Astrocyte of the spinal cord (primary cell): Measurements from ENCODE around the gene ACP3.
A peak's percentile ranks its signal among the peaks of the same experiment; 100 is the strongest.

Experiments
- DNase-seq: peaks from one replicate; pipeline ENCODE4 v3.0.0; 2011; ENCODE audit warnings: low read depth, low spot score
- H3K4me3 ChIP-seq: 2 replicates; pipeline ENCODE4 v1.5.1; 2011; ENCODE audit warnings: low read depth, mild to moderate bottlenecking, low read length, moderate library complexity
- CTCF ChIP-seq: IDR thresholded peaks from 2 replicates; pipeline ENCODE4 v1.5.1; 2012; ENCODE audit warnings: low read depth, mild to moderate bottlenecking, low read length, inconsistent platforms
- in situ Hi-C: cut with HindIII; loops from 2 replicates; pipeline ENCODE4 v1.10.0; 2017; ENCODE audit warnings: low sequenced_read_pairs

The ACP3 gene, protein sequence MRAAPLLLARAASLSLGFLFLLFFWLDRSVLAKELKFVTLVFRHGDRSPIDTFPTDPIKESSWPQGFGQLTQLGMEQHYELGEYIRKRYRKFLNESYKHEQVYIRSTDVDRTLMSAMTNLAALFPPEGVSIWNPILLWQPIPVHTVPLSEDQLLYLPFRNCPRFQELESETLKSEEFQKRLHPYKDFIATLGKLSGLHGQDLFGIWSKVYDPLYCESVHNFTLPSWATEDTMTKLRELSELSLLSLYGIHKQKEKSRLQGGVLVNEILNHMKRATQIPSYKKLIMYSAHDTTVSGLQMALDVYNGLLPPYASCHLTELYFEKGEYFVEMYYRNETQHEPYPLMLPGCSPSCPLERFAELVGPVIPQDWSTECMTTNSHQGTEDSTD

GRCh38 chr3:132317229-132317948 lies at the start of gene ACP3:
ACP3 (plus strand) TSS chr3:132317407; CDS start chr3:132317457, 50 bp downstream.
- DNase-seq, result peak; percentile 83
- TF ChIP-seq CTCF, result no peak
- in situ Hi-C loops, result no loop called here
- no peak within 1 kb of the TSS for H3K4me3 ChIP-seq

DNA sequence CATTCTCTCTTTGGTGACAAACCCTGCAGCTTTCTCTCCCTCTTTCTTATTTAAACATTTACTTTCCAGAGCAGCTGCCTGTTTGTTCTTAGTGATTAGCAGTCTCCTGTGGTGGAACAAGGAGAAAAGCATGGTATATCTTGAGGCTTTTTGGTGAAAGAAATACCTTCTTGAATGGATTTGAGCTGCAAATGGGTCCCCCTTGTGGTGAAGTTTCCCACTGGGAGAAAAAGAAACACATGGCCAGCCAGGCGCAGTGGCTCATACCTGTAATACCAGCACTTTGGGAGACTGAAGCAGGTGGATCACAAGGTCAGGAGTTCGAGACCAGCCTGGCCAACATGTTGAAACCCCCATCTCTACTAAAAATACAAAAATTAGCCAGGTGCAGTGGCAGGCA lies 48.3 kb upstream of the ACP3 start:
- in situ Hi-C loops, result no loop called here
- TF ChIP-seq CTCF, result peak; percentile 54
- no peak overlapping the region for H3K4me3 ChIP-seq
- peak; percentile 35 for DNase-seq

GRCh38 chr3:132273036-132273435 lies 44.2 kb upstream of the ACP3 start:
- DNase-seq, result no peak
- no peak overlapping the region for H3K4me3 ChIP-seq
- in situ Hi-C loops, result no loop called here
- no peak for TF ChIP-seq CTCF

- no peak overlapping the region for H3K4me3 ChIP-seq
- DNase-seq, result no peak
- no peak for TF ChIP-seq CTCF
- in situ Hi-C loops, result no loop called here
Measured at GRCh38 chr3:132276228-132276906, 40.8 kb upstream of the ACP3 start.

DNA sequence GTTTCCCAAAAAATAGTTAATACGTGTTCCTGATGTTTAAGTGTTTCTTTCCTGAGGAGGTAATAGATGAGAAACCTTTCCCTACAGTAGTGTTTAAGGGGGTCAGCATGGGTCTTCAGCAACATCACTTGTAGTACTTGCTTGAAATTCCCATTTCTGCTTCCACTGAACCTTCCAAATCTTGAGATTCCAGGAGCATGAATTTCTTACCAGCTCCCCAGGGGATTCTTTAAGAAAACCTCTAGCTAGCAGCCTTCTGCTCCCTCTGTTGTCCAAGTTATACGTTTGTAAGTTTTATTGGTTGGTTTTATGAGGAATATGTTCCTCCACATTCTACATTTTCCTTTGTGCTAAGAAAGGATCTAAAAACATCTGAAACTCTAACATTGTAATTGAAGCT lies 38.2 kb upstream of the ACP3 start:
- H3K4me3 ChIP-seq, result no peak overlapping the region
- in situ Hi-C loops, result no loop called here
- no peak for DNase-seq
- no peak for TF ChIP-seq CTCF

DNA sequence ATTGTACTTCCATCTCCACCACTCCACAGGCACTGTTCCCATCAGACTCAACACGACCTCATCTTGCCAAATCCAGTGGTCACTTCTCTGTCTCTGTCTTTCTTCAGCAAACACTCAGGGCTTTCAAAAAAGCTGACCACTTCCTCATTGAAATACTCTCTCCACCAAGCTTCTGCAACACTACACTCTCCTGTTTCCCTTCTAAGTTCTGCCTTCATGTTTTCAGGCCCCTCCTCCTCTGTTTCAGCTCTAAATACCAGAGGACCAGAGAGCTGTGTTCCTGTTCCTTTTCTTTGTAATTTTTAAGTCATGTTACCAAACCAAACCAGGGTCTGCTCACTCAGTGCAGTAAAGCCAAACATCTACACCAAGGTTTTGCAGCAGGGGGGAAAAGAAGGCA lies 33.8 kb upstream of the ACP3 start:
- in situ Hi-C loops, result no loop called here
- no peak for TF ChIP-seq CTCF
- H3K4me3 ChIP-seq, result no peak overlapping the region
- DNase-seq, result peak; percentile 6
